HS-5 (cell line): ENCODE data around the gene PRSS50.
"Not testable (repeated sequence)": the region's sequence is repeated elsewhere in the genome, so short reads cannot be mapped to it uniquely, and the experiment has no call there.

Experiments
- DNase-seq: peaks from one replicate; pipeline ENCODE4 v3.0.0-alpha.2; 2012; ENCODE audit warnings: low read depth

Gene PRSS50

DNA sequence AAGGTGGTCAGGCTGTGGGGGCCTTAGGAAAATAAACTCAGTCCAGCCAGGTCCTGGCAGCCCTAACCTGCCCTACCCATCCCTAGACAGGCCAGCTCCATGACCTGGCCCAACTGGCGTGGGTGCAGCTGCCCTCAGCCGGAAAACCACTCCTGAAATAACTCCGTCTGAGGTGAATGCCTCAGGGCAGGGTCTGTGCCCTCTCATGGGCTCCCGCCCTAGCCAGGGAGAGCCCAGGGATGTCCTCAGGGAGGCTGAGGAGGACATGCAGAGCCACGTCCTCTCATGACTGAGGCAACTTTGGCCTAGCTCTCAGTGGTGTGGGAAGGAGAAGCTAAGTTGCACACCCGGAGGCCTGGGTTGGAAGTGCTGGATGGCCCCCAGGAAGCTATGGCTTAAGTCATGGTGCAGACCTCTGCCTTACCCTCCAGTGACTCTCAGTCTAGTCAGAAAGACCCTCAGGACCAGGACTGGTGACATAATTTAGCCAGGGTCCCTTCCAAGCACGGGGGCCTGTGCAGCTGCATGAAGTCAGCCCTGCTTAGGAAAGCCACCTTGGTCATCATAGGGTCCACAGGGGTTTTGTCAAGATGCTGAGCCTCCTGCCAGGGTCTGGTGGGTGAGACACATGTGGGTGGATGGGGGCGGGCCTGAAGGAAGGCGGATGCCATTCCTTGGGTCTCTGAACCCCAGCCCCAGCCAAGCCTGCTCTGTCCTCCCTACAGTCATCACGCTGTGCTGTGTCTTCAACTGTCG, 9.1 kb downstream of the PRSS50 start:
- DNase-seq = no peak

DNA sequence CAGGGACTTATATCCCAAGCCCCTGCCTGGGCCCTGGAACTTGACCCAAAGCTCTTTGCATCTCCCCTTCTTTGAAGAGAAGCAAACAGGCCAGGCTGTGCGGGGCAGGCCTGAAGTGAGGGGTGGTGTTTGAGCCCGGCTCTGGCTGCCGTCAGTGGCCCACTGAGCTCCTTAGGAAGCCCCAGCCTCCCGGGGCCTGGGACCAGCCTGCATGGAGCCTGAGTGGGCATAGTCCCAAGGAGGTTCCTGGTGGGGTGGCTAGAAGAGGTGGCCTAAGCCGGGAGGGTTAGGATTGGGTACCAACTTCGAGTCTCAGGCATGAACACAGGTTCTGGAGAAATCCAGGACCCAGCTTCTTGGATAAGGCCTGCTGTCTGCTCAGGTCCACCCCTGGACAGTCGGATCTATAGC, 10.1 kb downstream of the PRSS50 start:
- DNase-seq = no peak

DNA sequence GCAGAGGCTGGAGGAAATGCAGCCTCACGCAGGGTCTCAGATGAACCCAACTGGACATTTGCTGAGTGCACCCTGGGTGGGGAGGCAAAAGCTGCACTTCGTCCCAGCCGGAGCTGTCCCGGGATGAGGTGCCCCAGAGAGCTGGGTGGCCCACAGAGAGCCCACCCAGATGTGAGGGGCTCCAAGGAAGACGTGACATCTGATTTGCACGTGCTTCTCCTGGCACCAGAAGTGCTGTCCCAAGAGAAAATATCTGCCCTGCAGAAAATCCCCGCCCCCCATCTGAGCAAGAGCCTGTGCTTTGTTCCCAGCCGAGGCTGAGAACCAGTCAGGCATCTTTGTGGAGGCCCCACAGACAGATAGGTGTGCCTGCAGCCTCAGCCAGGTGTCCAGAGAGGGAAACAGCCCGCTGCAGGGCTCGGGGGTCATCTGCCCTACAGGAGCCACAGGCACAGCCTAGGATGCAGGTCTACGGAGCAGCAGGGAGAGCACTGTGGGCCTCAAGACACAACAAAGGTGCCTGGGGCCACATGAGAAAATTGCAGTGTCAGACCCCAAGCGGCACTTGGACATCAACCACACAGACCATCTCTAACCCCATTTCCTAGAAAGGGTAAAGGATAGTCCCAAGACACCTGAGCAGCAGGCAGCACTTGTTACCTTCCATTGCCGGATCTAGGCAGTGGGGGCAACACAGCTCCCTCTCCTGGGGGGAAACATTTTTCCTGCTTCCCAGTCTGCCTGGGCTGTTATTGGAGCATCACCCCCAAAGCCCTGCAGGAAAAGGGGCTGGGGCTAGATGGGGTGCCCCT, 10.7 kb downstream of the PRSS50 start:
- no peak for DNase-seq

DNA sequence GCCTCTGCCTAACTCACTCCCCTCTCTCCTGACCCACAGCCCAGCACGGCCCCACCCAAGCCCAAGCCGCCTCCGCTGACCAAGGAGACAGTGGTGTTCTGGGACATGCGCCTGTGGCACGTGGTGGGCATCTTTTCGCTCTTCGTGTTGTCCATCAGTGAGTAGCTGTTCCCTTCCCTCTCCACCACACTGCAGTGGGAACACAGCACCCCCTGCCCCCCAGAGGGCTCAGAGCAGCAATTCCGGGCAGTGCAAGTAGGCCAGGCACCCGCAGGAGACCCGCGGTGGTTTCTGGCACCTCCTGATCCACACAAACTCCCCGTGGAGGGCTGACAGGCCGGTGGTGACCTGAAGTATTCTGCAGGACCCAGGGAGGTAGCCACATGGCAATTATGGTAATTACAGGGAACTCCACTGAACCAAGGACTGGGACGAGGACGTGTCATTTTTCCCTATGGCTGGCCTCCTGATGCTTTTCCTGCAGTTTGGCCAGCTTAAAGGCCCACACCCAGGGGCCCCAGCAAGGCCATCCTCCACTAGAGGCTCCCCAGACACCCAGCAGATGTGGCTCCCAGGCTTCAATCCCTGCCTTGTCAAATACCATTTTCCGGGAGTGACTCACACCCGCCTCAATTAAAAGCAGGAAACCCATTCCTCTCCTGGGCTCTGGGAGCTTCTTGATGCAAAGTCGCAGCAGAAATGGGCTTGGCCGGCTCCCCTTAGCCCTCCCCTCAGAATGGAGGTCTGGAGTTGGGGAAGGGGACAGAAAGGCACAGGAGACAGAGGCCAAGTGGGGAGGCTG, 11.7 kb downstream of the PRSS50 start:
- peak; percentile 44 for DNase-seq

DNA sequence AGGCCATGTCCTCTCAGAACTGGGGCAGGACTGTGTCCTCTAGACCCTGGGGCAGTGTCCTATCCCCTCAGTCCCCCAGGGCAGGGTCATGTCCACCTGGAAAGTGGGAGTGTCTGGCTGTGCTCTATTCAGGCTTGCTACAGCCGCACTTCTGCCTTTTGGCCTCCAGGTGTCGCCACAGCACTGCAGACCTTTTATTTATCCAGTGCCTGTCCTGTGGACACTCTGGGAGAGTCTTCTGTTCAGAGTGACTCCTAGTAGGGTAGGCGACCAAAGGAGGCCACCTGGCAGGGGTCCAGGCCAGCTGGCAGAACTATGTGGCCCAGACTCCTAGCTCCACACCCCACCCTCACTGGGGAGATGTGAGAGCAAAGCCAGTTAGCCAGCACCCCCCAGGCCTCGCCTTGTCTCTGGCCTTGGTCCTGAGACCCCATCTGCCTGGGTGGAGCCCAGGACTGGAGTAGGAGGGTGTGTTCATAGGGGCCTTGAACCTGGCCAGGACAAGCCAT, 12.6 kb downstream of the PRSS50 start:
- peak; percentile 40 for DNase-seq

DNA sequence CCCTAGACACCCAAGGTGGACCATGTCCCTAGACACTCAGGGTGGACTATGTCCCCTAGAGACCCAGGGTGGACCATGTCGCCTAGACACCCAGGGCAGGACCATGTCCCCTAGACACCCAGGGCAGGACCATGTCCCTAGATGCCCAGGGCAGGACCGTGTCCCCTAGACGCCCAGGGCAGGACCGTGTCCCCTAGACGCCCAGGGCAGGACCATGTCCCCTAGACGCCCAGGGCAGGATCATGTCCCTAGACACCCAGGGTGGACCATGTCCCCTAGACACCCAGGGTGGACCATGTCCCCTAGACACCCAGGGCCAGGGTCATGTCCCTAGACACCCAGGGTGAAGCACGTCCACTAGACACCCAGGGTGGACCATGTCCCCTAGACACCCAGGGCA, 13.3 kb downstream of the PRSS50 start:
- DNase-seq = not testable (repeated sequence)

- no peak for DNase-seq
Observed at GRCh38 chr3:46703013-46703520, 14.6 kb downstream of the PRSS50 start.

- DNase-seq = no peak
Observed at GRCh38 chr3:46702246-46703012, 15.2 kb downstream of the PRSS50 start.

DNA sequence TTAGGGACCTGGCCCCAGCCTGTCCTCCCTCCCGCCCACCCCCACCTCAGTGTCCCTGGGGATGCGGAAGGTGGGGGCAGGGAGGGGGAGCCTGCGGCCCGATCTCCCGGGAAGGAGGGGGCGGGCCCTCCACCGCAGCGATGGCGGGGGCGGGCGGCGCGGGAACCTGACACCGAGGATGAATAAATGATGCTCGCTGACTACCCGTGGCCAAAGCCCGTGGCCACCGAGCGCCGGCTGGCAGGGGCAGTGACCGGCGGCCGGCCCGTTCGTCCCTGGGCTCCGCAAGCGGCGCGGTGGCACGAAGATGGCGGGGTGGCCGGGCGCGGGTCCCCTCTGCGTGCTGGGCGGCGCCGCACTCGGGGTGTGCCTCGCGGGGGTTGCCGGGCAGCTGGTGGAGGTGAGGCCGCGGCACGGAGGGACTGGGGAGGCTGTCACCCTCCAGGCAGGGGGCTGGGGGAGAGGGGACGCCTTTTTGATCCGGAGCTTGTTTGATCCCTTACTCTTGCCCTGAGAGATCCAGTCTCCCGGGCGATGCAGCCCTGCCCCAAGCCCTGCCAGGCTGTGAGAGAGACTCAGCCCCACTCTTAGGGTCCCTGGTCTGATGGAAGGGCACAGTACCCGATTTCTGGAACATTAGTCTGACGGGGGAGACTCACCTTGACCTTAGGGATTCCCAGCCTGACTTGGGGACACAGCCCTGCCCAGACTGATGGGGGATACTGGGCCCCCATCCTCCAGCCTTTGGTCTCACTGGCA, 16.3 kb downstream of the PRSS50 start, which contains the start of gene TMIE:
TMIE (plus strand) TSS at position 212 of the 759 bp plus-strand sequence; CDS start at position 308, 96 bp downstream.
- no peak for DNase-seq

- DNase-seq = no peak
Observed at GRCh38 chr3:46700772-46701171, 16.9 kb downstream of the PRSS50 start.

- DNase-seq = no peak
Observed at GRCh38 chr3:46699676-46700523, 17.8 kb downstream of the PRSS50 start.

GRCh38 chr3:46695962-46696894, 21.4 kb downstream of the PRSS50 start:
- DNase-seq = no peak

- DNase-seq = no peak
Observed at GRCh38 chr3:46695177-46695961, 22.3 kb downstream of the PRSS50 start.

DNA sequence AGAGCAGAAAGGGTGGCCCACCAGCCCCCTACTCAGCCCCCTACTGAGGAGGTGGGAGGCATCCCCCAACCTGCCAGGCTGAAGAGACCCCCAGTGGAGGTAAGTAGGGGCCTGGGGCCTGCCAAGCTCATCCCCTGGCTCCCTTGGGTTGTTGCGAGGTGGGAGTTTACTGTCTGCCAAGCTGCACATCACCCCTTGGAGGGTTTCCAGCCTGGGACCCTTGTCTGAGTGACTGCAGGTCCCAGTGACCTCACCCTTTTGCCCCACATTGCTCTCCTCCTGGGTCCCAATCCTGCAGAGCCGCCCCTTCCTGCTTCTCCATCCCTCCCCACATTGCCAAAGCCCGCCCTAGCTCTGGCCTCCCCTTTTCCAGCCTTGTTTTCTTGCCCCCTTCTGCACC, 23.1 kb downstream of the PRSS50 start:
- no peak for DNase-seq

GRCh38 chr3:46693892-46694226, 23.8 kb downstream of the PRSS50 start:
- DNase-seq = no peak

GRCh38 chr3:46693038-46693891, 24.4 kb downstream of the PRSS50 start, which contains the start of gene ALS2CL:
TSS of gene ALS2CL (minus strand) at chr3:46693679. CDS start at chr3:46689440, 4,239 bp downstream.
- peak; percentile 5 for DNase-seq
